ENCODE measurements around the gene ERGIC1. TPM values are rescaled to one million over a fixed set of nuclear protein-coding genes. Genes with fewer than 3 reads are reported as not detected.

ERGIC1 gene
- total and polyA plus RNA-seq, 2 of the 13 experiments (the other 11 are each of a cell fraction or from before 2014, with no cell fraction given): 78.5 to 184 TPM

GRCh38 chr5:172981931-172982330 is 147.9 kb downstream of the ERGIC1 start:
- H3K4me3 ChIP-seq (replicated peaks in 1 of 3; ENCODE audit: insufficient read depth in 1 of 3, low read depth in 2 of 3, low read length in 3 of 3): no peak overlapping the region
- no peak overlapping the region for H3K4me2 ChIP-seq (ENCODE audit: low read depth, low read length)
- ATAC-seq: no peak
- ChIA-PET CTCF (ENCODE audit: low intra/inter-chr PET ratio, low total read pairs) (no interaction called here), POLR2A (no interaction called here)
- H3K9ac ChIP-seq (ENCODE audit: insufficient read depth, low read depth, low read length): no peak overlapping the region
- WGBS (ENCODE audit: low lambda C conversion rate): 81% methylated on average over 7 of the region's 7 CpGs
- H3K27me3 ChIP-seq (ENCODE audit: control insufficient read depth in 1 of 2, insufficient read depth in 2 of 2, low read length in 2 of 2): no peaks in the 10 kb centered on the region
- no peaks in the 10 kb centered on the region for H3K9me3 ChIP-seq (ENCODE audit: low read length)
- BruUV-seq (replicated peaks): no TSS peak
- DNase-seq (ENCODE audit: low spot score): no peak
- no peak for FAIRE-seq
- H4K20me1 ChIP-seq (ENCODE audit: insufficient read depth, low read length): no peaks in the 10 kb centered on the region; the same call in 1 of the 2 replicates
- no peak overlapping the region for H2AFZ ChIP-seq (ENCODE audit: low read length)
- in situ Hi-C loops (cut with HindIII; ENCODE audit: extremely low pct_ligation_motif_present, low pct_unique_long_range_greater_than_20kb) (loop anchor here (5.0 to 25.0 kb wide), 4 partner anchors 75 to 580 kb away; partner anchors contain the start of genes BNIP1 and CREBRF), intact Hi-C loops (cut with micrococcal nuclease; ENCODE audit: unreplicated experiment) (loop anchor here (2.0 to 5.0 kb wide), 3 partner anchors 35 to 220 kb away; partner anchors contain the start of gene CREBRF)
- peaks cover 26% of the 10 kb centered on the region for H3K79me2 ChIP-seq (ENCODE audit: insufficient read depth, low read length)
- no peak overlapping the region for H3K27ac ChIP-seq (ENCODE audit: extremely low read length, insufficient read depth, low read length)
- peaks cover 0 to 4% of the 10 kb centered on the region in 2 experiments; a peak in 3 of 5 replicates for H3K36me3 ChIP-seq (replicated peaks in 1 of 2; ENCODE audit: control insufficient read depth in 1 of 2, insufficient read depth in 2 of 2, low read length in 2 of 2)
- peaks cover 26% of the 10 kb centered on the region for H3K4me1 ChIP-seq (ENCODE audit: insufficient read depth, low read length)
- no peak for TF ChIP-seq ETV6 (CRISPR knock-in tag; conservative IDR thresholded peaks at IDR 0.05)
- no peak for TF ChIP-seq CBFB (CRISPR knock-in tag; IDR thresholded peaks at IDR 0.05)
- TF ChIP-seq NFKB2 (CRISPR knock-in tag; IDR thresholded peaks at IDR 0.05; ENCODE audit: borderline replicate concordance): no peak
- no peak for TF ChIP-seq DR1 (CRISPR knock-in tag; IDR thresholded peaks at IDR 0.05)
- no peak for TF ChIP-seq SMC3 (IDR thresholded peaks at IDR 0.05; ENCODE audit: low read length)
- no peak for TF ChIP-seq ZNF616 (CRISPR knock-in tag; IDR thresholded peaks at IDR 0.05; ENCODE audit: low read depth)

GRCh38 chr5:172983542-172984243 is 149.6 kb downstream of the ERGIC1 start, which contains the start of gene ATP6V0E1:
TSS of gene ATP6V0E1 (plus strand) at chr5:172983771. CDS start at chr5:172983861, 90 bp downstream.
- peak within 1 kb of the TSS; percentile 86 for H3K9ac ChIP-seq (ENCODE audit: insufficient read depth, low read depth, low read length)
- in situ Hi-C loops (cut with HindIII; ENCODE audit: extremely low pct_ligation_motif_present, low pct_unique_long_range_greater_than_20kb): loop anchor here (5.0 to 25.0 kb wide), 4 partner anchors 74 to 579 kb away; partner anchors contain the start of genes BNIP1 and CREBRF
- FAIRE-seq: peak; percentile 26
- no peaks in the 10 kb centered on the region for H3K27me3 ChIP-seq (ENCODE audit: control insufficient read depth in 1 of 2, insufficient read depth in 2 of 2, low read length in 2 of 2)
- ChIA-PET CTCF (ENCODE audit: low intra/inter-chr PET ratio, low total read pairs) (no interaction called here), POLR2A (interaction anchor here (0.6 to 2.4 kb wide), 17 partner anchors 10 to 348 kb away, joined by 3 to 20 read pairs (median 4); partner anchors contain the start of genes RPL26L1 and STC2)
- H3K27ac ChIP-seq (ENCODE audit: extremely low read length, insufficient read depth, low read length): peak within 1 kb of the TSS; percentile 72
- TSS peak; percentile 79 for BruUV-seq (replicated peaks)
- no peaks in the 10 kb centered on the region for H3K9me3 ChIP-seq (ENCODE audit: low read length)
- peak within 1 kb of the TSS; percentile 72 to 96 (median 96) for H3K4me3 ChIP-seq (replicated peaks in 1 of 3; ENCODE audit: insufficient read depth in 1 of 3, low read depth in 2 of 3, low read length in 3 of 3)
- ATAC-seq: peak; percentile 93
- no peaks in the 10 kb centered on the region; the same call in 1 of the 2 replicates for H4K20me1 ChIP-seq (ENCODE audit: insufficient read depth, low read length)
- 1% methylated on average over 10 of the region's 49 CpGs for WGBS (ENCODE audit: low lambda C conversion rate)
- DNase-seq (ENCODE audit: low spot score): peak; percentile 87
- peaks cover 30% of the 10 kb centered on the region for H3K79me2 ChIP-seq (ENCODE audit: insufficient read depth, low read length)
- peaks cover 26% of the 10 kb centered on the region for H3K4me1 ChIP-seq (ENCODE audit: insufficient read depth, low read length)
- peak within 1 kb of the TSS; percentile 92 for H2AFZ ChIP-seq (ENCODE audit: low read length)
- H3K36me3 ChIP-seq (replicated peaks in 1 of 2; ENCODE audit: control insufficient read depth in 1 of 2, insufficient read depth in 2 of 2, low read length in 2 of 2): peaks cover 4 to 7% of the 10 kb centered on the region in 2 experiments; a peak in 4 of 5 replicates
- intact Hi-C loops (cut with micrococcal nuclease; ENCODE audit: unreplicated experiment): loop anchor here (1.0 to 5.0 kb wide), 4 partner anchors 34 to 219 kb away; partner anchors contain the start of genes BNIP1 and CREBRF
- peak within 1 kb of the TSS; percentile 83 for H3K4me2 ChIP-seq (ENCODE audit: low read depth, low read length)
- TF ChIP-seq ZNF619 (CRISPR knock-in tag; IDR thresholded peaks at IDR 0.05) (peak; percentile 64; the same call in 1 of the 2 replicates), ZHX2 (IDR thresholded peaks at IDR 0.05; ENCODE audit: low read depth) (no peak), ZHX2 (CRISPR knock-in tag; IDR thresholded peaks at IDR 0.05; ENCODE audit: borderline replicate concordance) (no peak), HDAC6 (IDR thresholded peaks at IDR 0.05; ENCODE audit: low read depth, low read length) (no peak)
